ENCODE measurements around the gene RAB35. TPM values are rescaled to one million over a fixed set of nuclear protein-coding genes. Genes with fewer than 3 reads are reported as not detected.

Gene RAB35
- total and polyA plus RNA-seq, 2 experiments from 2014 or later, result 9.9 to 16.9 TPM

GRCh38 chr12:120060196-120060595, 56.4 kb downstream of the RAB35 start:
- no peak overlapping the region for H2AFZ ChIP-seq
- Mint-ChIP-seq H3K9me3 (no peaks in the 10 kb centered on the region), H3K27me3 (ENCODE audit: insufficient read depth, low read depth, poor library complexity) (peaks cover 7% of the 10 kb centered on the region), H3K4me1 (peaks cover 12% of the 10 kb centered on the region), H3K27ac (no peak overlapping the region), H3K4me3 (no peak overlapping the region), H3K36me3 (ENCODE audit: low read depth) (no peaks in the 10 kb centered on the region)
- no peaks in the 10 kb centered on the region for H3K36me3 ChIP-seq (ENCODE audit: insufficient read depth)
- no peak overlapping the region for H3K4me3 ChIP-seq
- DNase-seq (ENCODE audit: low spot score) (no peak), ATAC-seq (no peak)
- no peak overlapping the region for H3K27ac ChIP-seq (ENCODE audit: low read depth)
- no peaks in the 10 kb centered on the region for H3K27me3 ChIP-seq (ENCODE audit: insufficient read depth)
- no peaks in the 10 kb centered on the region for H3K9me2 ChIP-seq (ENCODE audit: insufficient read depth)
- no peaks in the 10 kb centered on the region for H3K79me2 ChIP-seq (replicated peaks; ENCODE audit: insufficient read depth)
- no peaks in the 10 kb centered on the region for H3K4me1 ChIP-seq (ENCODE audit: insufficient read depth)
- no peaks in the 10 kb centered on the region; the same call in 1 of the 2 replicates for H4K20me1 ChIP-seq (replicated peaks; ENCODE audit: insufficient read depth)
- H3F3A ChIP-seq (replicated peaks; ENCODE audit: low read depth), result no peaks in the 10 kb centered on the region
- TF ChIP-seq ETS1 (IDR thresholded peaks at IDR 0.05) (no peak), JUNB (IDR thresholded peaks at IDR 0.05; ENCODE audit: unreplicated experiment) (no peak), REST (IDR thresholded peaks at IDR 0.05; ENCODE audit: unreplicated experiment) (no peak), ZNF114 (CRISPR knock-in tag; IDR thresholded peaks at IDR 0.05) (no peak), EZH2 (IDR thresholded peaks at IDR 0.05; ENCODE audit: low read depth, unreplicated experiment) (no peak), NANOG (IDR thresholded peaks at IDR 0.05; ENCODE audit: borderline replicate concordance) (no peak), EZH2phosphoT487 (IDR thresholded peaks at IDR 0.05; ENCODE audit: unreplicated experiment) (no peak), CREB1 (CRISPR knock-in tag; IDR thresholded peaks at IDR 0.05; ENCODE audit: low read depth) (no peak), CTCF (conservative IDR thresholded peaks at IDR 0.05; ENCODE audit: low read depth in 2 of 2) (no peak), POLR2AphosphoS5 (IDR thresholded peaks at IDR 0.05; ENCODE audit: low read depth) (no peak), ZNF462 (CRISPR knock-in tag; IDR thresholded peaks at IDR 0.05) (no peak), STAT1 (IDR thresholded peaks at IDR 0.05; ENCODE audit: unreplicated experiment) (no peak), ZNF331 (CRISPR knock-in tag; IDR thresholded peaks at IDR 0.05; ENCODE audit: low read depth) (no peak)
- no peak overlapping the region for H3K4me2 ChIP-seq

Measured in GM23338 (cell line).